ENCODE measurements around the gene RBMS1.

GRCh38 chr2:160254189-160254762 is 239.3 kb downstream of the RBMS1 start:
- TF ChIP-seq EZH2 (IDR thresholded peaks at IDR 0.05; ENCODE audit: insufficient read depth, low read length), result no peak
- TF ChIP-seq CTCF (IDR thresholded peaks at IDR 0.05; ENCODE audit: insufficient read depth, low read depth, low read length), result no peak
